Astrocyte (in vitro differentiated cells and primary cell): ENCODE results near the gene CORO2A. TPM values are rescaled to one million over a fixed set of nuclear protein-coding genes. Genes with fewer than 3 reads are reported as not detected.
A peak's percentile ranks its signal among the peaks of the same experiment; 100 is the strongest.

Experiments used
- DNase-seq: peaks from one replicate; pipeline ENCODE4 v3.0.0-alpha.2; 2010; ENCODE audit warnings: low read depth
- FAIRE-seq: peaks from 2 replicates; lab custom pipeline; 2011; peaks lifted over from hg19 to GRCh38; lab: Jason Lieb, UNC
- H2AFZ ChIP-seq: 2 replicates; pipeline ENCODE4 v1.6.0; 2012; ENCODE audit warnings: low read depth, low read length, inconsistent platforms
- H3K27ac ChIP-seq: 2 replicates; pipeline ENCODE4 v1.5.1; 2011; ENCODE audit warnings: low read depth, low read length, inconsistent platforms
- H3K27me3 ChIP-seq: 2 replicates; pipeline ENCODE4 v1.6.0; 2011; ENCODE audit warnings: low read length, inconsistent platforms; ENCODE audit not compliant: insufficient read depth
- H3K36me3 ChIP-seq: 2 replicates; pipeline ENCODE4 v1.5.1; 2011; ENCODE audit warnings: low read length, inconsistent platforms; ENCODE audit not compliant: insufficient read depth
- H3K4me1 ChIP-seq: 2 replicates; pipeline ENCODE4 v1.5.1; 2011; ENCODE audit warnings: low read length, inconsistent platforms; ENCODE audit not compliant: insufficient read depth
- H3K4me2 ChIP-seq: 2 replicates; pipeline ENCODE4 v1.6.0; 2012; ENCODE audit warnings: low read length, inconsistent platforms
- H3K4me3 ChIP-seq: 2 replicates; pipeline ENCODE4 v1.5.1; 2011; ENCODE audit warnings: low read depth, mild to moderate bottlenecking, low read length, inconsistent platforms; ENCODE audit not compliant: insufficient read depth
- H3K79me2 ChIP-seq: 2 replicates; pipeline ENCODE4 v1.6.0; 2012; ENCODE audit warnings: mild to moderate bottlenecking, low read length, inconsistent platforms; ENCODE audit not compliant: insufficient read depth
- H3K9ac ChIP-seq: 2 replicates; pipeline ENCODE4 v1.6.0; 2012; ENCODE audit warnings: mild to moderate bottlenecking, low read length, inconsistent platforms
- H3K9me3 ChIP-seq: 2 replicates; pipeline ENCODE4 v1.5.1; 2012; ENCODE audit warnings: low read depth, mild to moderate bottlenecking, low read length, inconsistent platforms; ENCODE audit not compliant: insufficient read depth
- H4K20me1 ChIP-seq: 2 replicates; pipeline ENCODE4 v1.6.0; 2012; ENCODE audit warnings: low read length, inconsistent platforms; ENCODE audit not compliant: insufficient read depth
- H3K27ac Mint-ChIP-seq: one replicate; pipeline ENCODE4 v1.8.0; 2021; ENCODE audit warnings: mild to moderate bottlenecking, mixed read lengths; ENCODE audit not compliant: unreplicated experiment
- H3K27me3 Mint-ChIP-seq: one replicate; pipeline ENCODE4 v1.8.0; 2021; ENCODE audit warnings: low read depth, mixed read lengths; ENCODE audit not compliant: unreplicated experiment
- H3K36me3 Mint-ChIP-seq: one replicate; pipeline ENCODE4 v1.8.0; 2021; ENCODE audit warnings: low read depth, mixed read lengths; ENCODE audit not compliant: unreplicated experiment
- H3K4me1 Mint-ChIP-seq: one replicate; pipeline ENCODE4 v1.8.0; 2021; ENCODE audit warnings: low read depth, mixed read lengths; ENCODE audit not compliant: unreplicated experiment
- H3K4me3 Mint-ChIP-seq: one replicate; pipeline ENCODE4 v1.8.0; 2021; ENCODE audit warnings: mild to moderate bottlenecking, moderate library complexity, mixed read lengths; ENCODE audit not compliant: unreplicated experiment
- H3K9me3 Mint-ChIP-seq: one replicate; pipeline ENCODE4 v1.8.0; 2021; ENCODE audit warnings: mild to moderate bottlenecking, mixed read lengths; ENCODE audit not compliant: unreplicated experiment
- CTCF ChIP-seq: IDR thresholded peaks from 2 replicates; pipeline ENCODE4 v1.5.1; 2011; ENCODE audit warnings: low read depth, mild to moderate bottlenecking, inconsistent platforms, low read length, moderate library complexity; ENCODE audit not compliant: insufficient read depth
- EZH2 ChIP-seq: IDR thresholded peaks from 2 replicates; pipeline ENCODE4 v1.6.1; 2012; ENCODE audit warnings: mild to moderate bottlenecking, low read length, inconsistent platforms; ENCODE audit not compliant: insufficient read depth
- total RNA-seq: library from RNA; stranded (reverse); gene quantifications from 2 replicates; pipeline ENCODE4 v1.2.1, GENCODE V29; 2021

CORO2A gene
- total RNA-seq, 1 donor from 2014 or later, result 11.1 TPM

- no peaks in the 10 kb centered on the region for H3K79me2 ChIP-seq
- H3K36me3 Mint-ChIP-seq, result peaks cover 6% of the 10 kb centered on the region
- H3K27ac Mint-ChIP-seq, result no peak overlapping the region
- H3K27me3 ChIP-seq, result no peaks in the 10 kb centered on the region
- H3K27ac ChIP-seq, result no peak overlapping the region
- H3K4me3 ChIP-seq, result no peak overlapping the region
- no peak overlapping the region for H2AFZ ChIP-seq
- no peaks in the 10 kb centered on the region for H3K9me3 Mint-ChIP-seq
- no peak overlapping the region for H3K9ac ChIP-seq
- FAIRE-seq (no peak), DNase-seq (no peak)
- H3K36me3 ChIP-seq, result no peaks in the 10 kb centered on the region
- no peaks in the 10 kb centered on the region for H3K27me3 Mint-ChIP-seq
- peaks cover 5% of the 10 kb centered on the region for H3K4me1 ChIP-seq
- H4K20me1 ChIP-seq, result no peaks in the 10 kb centered on the region
- no peak for TF ChIP-seq CTCF
- TF ChIP-seq EZH2, result no peak
- H3K4me2 ChIP-seq, result no peak overlapping the region
- H3K4me1 Mint-ChIP-seq, result peaks cover 2% of the 10 kb centered on the region
- H3K4me3 Mint-ChIP-seq, result peak overlapping the region; percentile 79
- H3K9me3 ChIP-seq, result no peaks in the 10 kb centered on the region
Observed at GRCh38 chr9:98191181-98191608, 1.2 kb downstream of the CORO2A start.

GRCh38 chr9:98190757-98191105 lies 1.7 kb downstream of the CORO2A start:
- no peak overlapping the region for H3K4me2 ChIP-seq
- H3K9ac ChIP-seq, result no peak overlapping the region
- Mint-ChIP-seq H3K4me3 (peak overlapping the region; percentile 79), H3K4me1 (peaks cover 2% of the 10 kb centered on the region), H3K36me3 (peaks cover 6% of the 10 kb centered on the region), H3K9me3 (no peaks in the 10 kb centered on the region), H3K27me3 (no peaks in the 10 kb centered on the region), H3K27ac (no peak overlapping the region)
- H3K27ac ChIP-seq, result no peak overlapping the region
- FAIRE-seq (no peak), DNase-seq (no peak)
- no peaks in the 10 kb centered on the region for H3K27me3 ChIP-seq
- H3K9me3 ChIP-seq, result no peaks in the 10 kb centered on the region
- no peak for TF ChIP-seq EZH2
- no peak for TF ChIP-seq CTCF
- peaks cover 5% of the 10 kb centered on the region for H3K4me1 ChIP-seq
- H2AFZ ChIP-seq, result no peak overlapping the region
- H3K4me3 ChIP-seq, result no peak overlapping the region
- H3K79me2 ChIP-seq, result no peaks in the 10 kb centered on the region
- no peaks in the 10 kb centered on the region for H3K36me3 ChIP-seq
- no peaks in the 10 kb centered on the region for H4K20me1 ChIP-seq

GRCh38 chr9:98189412-98189811 lies 3.0 kb downstream of the CORO2A start:
- H3K4me1 ChIP-seq, result peaks cover 5% of the 10 kb centered on the region
- FAIRE-seq, result no peak

More at GRCh38 chr9:98189412-98189811, 3.0 kb downstream of the CORO2A start:
- Mint-ChIP-seq H3K4me1 (peaks cover 2% of the 10 kb centered on the region), H3K9me3 (no peaks in the 10 kb centered on the region), H3K27ac (no peak overlapping the region), H3K27me3 (no peaks in the 10 kb centered on the region), H3K4me3 (no peak overlapping the region), H3K36me3 (peaks cover 6% of the 10 kb centered on the region)
- Histone ChIP-seq H3K9me3 (no peaks in the 10 kb centered on the region), H3K27me3 (no peaks in the 10 kb centered on the region), H3K9ac (no peak overlapping the region), H3K4me2 (no peak overlapping the region), H3K27ac (no peak overlapping the region), H4K20me1 (no peaks in the 10 kb centered on the region), H3K4me3 (no peak overlapping the region), H3K36me3 (no peaks in the 10 kb centered on the region), H3K79me2 (no peaks in the 10 kb centered on the region), H2AFZ (no peak overlapping the region)
- TF ChIP-seq EZH2 (no peak), CTCF (no peak)
- DNase-seq, result no peak
